GM10266 (cell line): Measurements from ENCODE around the gene KLHL17.

Experiments used
- DNase-seq: peaks from one replicate; pipeline ENCODE4 v3.0.0; 2012; ENCODE audit errors: extremely low spot score
- CTCF ChIP-seq: IDR thresholded peaks from 2 replicates; pipeline ENCODE4 v1.5.1; 2012; ENCODE audit warnings: mild to moderate bottlenecking, low read depth; ENCODE audit not compliant: control insufficient read depth, insufficient read depth; ENCODE audit errors: missing control alignments

Gene KLHL17

GRCh38 chr1:996851-997712, 36.7 kb downstream of the KLHL17 start:
- TF ChIP-seq CTCF = no peak
- no peak for DNase-seq

GRCh38 chr1:997713-997992, 37.3 kb downstream of the KLHL17 start:
- no peak for TF ChIP-seq CTCF
- DNase-seq = no peak

- DNase-seq = no peak
- TF ChIP-seq CTCF = no peak
These were observed 37.8 kb downstream of the KLHL17 start for GRCh38 chr1:997993-998744.

- TF ChIP-seq CTCF = no peak
- DNase-seq = no peak
These were observed 38.3 kb downstream of the KLHL17 start for GRCh38 chr1:998745-998994.

GRCh38 chr1:998995-999724, 38.8 kb downstream of the KLHL17 start:
- TF ChIP-seq CTCF = peak; percentile 36
- peak; percentile 72 for DNase-seq

- TF ChIP-seq CTCF = no peak
- DNase-seq = peak; percentile 86
These were observed 39.5 kb downstream of the KLHL17 start, which contains the start of gene HES4 for GRCh38 chr1:999725-1000356. Gene HES4 (minus strand): TSS chr1:1000097. CDS start chr1:999973, 124 bp downstream.
